Measurements from ENCODE around the gene ANKRD44. TPM values are rescaled to one million over a fixed set of nuclear protein-coding genes. Genes with fewer than 3 reads are reported as not detected.

ANKRD44 gene
- total RNA-seq, 1 donor from 2014 or later = 8.1 TPM

DNA sequence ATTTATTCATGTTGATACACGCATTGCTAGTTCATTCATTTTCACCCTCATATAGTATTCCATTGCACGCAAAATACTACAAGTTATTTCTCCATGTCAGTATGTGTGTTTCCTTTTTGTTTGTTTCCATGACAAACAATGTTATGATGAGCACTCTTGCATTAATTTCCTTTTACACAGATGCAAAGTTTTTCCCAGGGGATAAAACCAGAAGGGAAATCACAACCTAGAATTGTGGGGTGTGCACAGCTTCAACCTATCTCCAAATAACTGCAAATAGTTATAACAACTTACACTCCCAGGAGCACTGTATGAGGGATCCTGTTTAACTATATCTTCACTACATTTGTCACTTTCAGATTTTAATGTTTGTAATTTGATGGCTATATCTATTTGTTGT is 87.1 kb downstream of the ANKRD44 start:
- Mint-ChIP-seq H3K27me3 (ENCODE audit: unreplicated experiment) (no peaks in the 10 kb centered on the region), H3K27ac (ENCODE audit: unreplicated experiment) (no peak overlapping the region), H3K36me3 (ENCODE audit: low read depth, unreplicated experiment) (no peaks in the 10 kb centered on the region), H3K4me1 (ENCODE audit: unreplicated experiment) (no peaks in the 10 kb centered on the region), H3K9me3 (ENCODE audit: unreplicated experiment) (no peaks in the 10 kb centered on the region), H3K4me3 (ENCODE audit: unreplicated experiment) (no peak overlapping the region)
- TF ChIP-seq, protein P1, sequence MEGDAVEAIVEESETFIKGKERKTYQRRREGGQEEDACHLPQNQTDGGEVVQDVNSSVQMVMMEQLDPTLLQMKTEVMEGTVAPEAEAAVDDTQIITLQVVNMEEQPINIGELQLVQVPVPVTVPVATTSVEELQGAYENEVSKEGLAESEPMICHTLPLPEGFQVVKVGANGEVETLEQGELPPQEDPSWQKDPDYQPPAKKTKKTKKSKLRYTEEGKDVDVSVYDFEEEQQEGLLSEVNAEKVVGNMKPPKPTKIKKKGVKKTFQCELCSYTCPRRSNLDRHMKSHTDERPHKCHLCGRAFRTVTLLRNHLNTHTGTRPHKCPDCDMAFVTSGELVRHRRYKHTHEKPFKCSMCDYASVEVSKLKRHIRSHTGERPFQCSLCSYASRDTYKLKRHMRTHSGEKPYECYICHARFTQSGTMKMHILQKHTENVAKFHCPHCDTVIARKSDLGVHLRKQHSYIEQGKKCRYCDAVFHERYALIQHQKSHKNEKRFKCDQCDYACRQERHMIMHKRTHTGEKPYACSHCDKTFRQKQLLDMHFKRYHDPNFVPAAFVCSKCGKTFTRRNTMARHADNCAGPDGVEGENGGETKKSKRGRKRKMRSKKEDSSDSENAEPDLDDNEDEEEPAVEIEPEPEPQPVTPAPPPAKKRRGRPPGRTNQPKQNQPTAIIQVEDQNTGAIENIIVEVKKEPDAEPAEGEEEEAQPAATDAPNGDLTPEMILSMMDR (IDR thresholded peaks at IDR 0.05; ENCODE audit: unreplicated experiment) = no peak
- DNase-seq (ENCODE audit: low spot score) = no peak

DNA sequence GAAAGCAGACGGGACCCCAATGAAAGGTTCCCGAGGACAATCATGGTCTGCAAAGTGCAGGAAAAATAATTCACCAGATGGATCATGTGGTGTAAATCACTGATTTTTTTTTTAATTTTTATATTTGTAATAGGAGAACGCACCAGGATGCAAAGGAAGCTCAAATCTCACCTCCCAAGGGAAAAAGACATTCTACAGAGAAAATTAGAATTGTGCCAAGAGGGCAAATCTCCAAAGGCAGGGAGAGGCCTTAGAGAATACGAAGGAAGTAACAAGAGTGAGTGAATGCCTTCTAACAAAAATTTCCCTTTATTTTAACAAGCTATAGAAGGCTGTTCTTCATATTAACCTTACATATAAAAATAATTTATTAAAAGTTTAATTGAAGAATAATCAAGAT is 90.9 kb downstream of the ANKRD44 start:
- Mint-ChIP-seq H3K27me3 (ENCODE audit: unreplicated experiment) (no peaks in the 10 kb centered on the region), H3K27ac (ENCODE audit: unreplicated experiment) (no peak overlapping the region), H3K36me3 (ENCODE audit: low read depth, unreplicated experiment) (no peaks in the 10 kb centered on the region), H3K4me1 (ENCODE audit: unreplicated experiment) (peaks cover 3% of the 10 kb centered on the region), H3K4me3 (ENCODE audit: unreplicated experiment) (no peak overlapping the region), H3K9me3 (ENCODE audit: unreplicated experiment) (no peaks in the 10 kb centered on the region)
- no peak for DNase-seq (ENCODE audit: low spot score)
- TF ChIP-seq, protein P1 (IDR thresholded peaks at IDR 0.05; ENCODE audit: unreplicated experiment) = no peak

DNA sequence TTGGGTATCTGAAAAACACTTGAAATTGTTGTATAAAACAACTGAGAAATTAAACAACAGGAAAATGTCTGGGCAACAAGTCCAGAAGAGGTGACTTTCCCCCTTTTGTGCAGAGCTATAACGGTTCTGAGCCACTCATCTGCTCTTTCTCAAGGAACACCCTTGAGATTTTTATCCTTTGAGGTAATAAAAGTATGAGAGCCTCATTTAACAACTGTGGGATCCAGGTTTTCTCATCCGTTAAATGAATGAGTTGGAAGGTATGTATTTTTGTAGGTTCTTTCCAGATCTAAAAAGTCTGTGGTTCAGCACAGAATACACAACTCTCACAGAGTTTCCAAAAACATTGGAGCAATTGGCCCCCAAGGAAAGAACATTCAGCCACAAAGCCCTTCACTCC is 93.0 kb downstream of the ANKRD44 start:
- Mint-ChIP-seq H3K9me3 (ENCODE audit: unreplicated experiment) (no peaks in the 10 kb centered on the region), H3K4me3 (ENCODE audit: unreplicated experiment) (no peak overlapping the region), H3K27ac (ENCODE audit: unreplicated experiment) (no peak overlapping the region), H3K4me1 (ENCODE audit: unreplicated experiment) (peaks cover 10% of the 10 kb centered on the region), H3K36me3 (ENCODE audit: low read depth, unreplicated experiment) (no peaks in the 10 kb centered on the region), H3K27me3 (ENCODE audit: unreplicated experiment) (no peaks in the 10 kb centered on the region)
- no peak for DNase-seq (ENCODE audit: low spot score)
- TF ChIP-seq, protein P1 (IDR thresholded peaks at IDR 0.05; ENCODE audit: unreplicated experiment) = no peak

DNA sequence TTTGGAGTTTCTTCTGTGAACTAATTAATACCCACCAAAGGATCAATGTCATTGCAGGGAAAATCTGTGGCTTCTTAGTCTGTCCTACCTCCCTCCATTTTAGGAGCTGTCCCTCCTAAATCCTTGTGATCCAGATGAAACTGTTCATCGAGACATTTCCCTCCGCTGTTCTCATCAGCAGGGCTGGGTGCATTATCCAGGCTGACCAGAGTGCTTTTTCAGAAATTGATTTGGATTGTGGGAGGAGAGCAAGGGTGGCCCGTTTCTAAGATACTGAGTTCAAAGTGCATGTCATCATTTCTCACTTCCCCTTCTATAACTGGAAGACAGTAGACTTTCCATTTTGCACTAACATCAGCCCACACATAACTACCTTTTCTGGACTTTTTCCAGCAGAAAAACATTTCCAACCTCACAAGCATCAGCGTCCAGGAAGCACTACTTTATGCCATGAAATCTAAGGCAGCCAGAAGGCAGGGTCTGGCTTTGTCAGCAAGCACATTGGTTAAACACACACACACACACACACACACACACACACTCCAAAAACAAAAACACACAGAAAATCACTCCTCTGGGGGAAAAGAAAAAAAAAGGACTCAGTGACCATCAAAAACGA is 94.1 kb downstream of the ANKRD44 start:
- Mint-ChIP-seq H3K27ac (ENCODE audit: unreplicated experiment) (no peak overlapping the region), H3K4me3 (ENCODE audit: unreplicated experiment) (no peak overlapping the region), H3K27me3 (ENCODE audit: unreplicated experiment) (no peaks in the 10 kb centered on the region), H3K9me3 (ENCODE audit: unreplicated experiment) (no peaks in the 10 kb centered on the region), H3K36me3 (ENCODE audit: low read depth, unreplicated experiment) (no peaks in the 10 kb centered on the region), H3K4me1 (ENCODE audit: unreplicated experiment) (peaks cover 16% of the 10 kb centered on the region)
- TF ChIP-seq, protein P1 (IDR thresholded peaks at IDR 0.05; ENCODE audit: unreplicated experiment) = no peak
- DNase-seq (ENCODE audit: low spot score) = no peak

DNA sequence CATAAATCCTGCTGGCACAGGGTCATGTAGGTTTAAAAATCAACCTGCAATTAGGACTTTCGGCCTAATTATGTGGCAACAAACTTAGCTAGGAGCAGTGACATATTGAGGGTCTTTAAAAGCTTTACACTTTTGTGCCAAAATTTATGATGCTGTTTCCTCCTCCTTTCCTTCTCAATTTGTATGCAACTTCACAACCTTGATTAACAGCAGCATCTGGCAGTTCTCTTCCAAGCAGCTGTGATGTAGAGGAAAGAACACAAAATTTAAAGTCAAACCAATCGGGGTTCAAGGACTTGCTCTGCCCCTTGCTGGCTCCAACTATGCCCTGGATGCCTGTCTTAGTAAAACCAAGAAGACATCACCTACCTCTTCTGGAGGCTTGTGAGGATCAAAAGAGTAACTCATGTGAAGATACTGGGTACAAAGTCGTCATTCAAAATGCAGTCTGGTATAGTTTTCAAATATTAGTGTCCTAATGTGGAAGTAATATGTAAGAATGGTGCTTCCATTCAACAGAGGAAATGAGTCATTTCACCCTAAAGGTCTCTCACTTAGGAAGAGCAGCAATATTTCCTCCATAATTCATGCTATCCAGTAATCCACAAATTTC is 94.7 kb downstream of the ANKRD44 start:
- Mint-ChIP-seq H3K36me3 (ENCODE audit: low read depth, unreplicated experiment) (no peaks in the 10 kb centered on the region), H3K27ac (ENCODE audit: unreplicated experiment) (no peak overlapping the region), H3K4me3 (ENCODE audit: unreplicated experiment) (no peak overlapping the region), H3K4me1 (ENCODE audit: unreplicated experiment) (peaks cover 21% of the 10 kb centered on the region), H3K27me3 (ENCODE audit: unreplicated experiment) (no peaks in the 10 kb centered on the region), H3K9me3 (ENCODE audit: unreplicated experiment) (no peaks in the 10 kb centered on the region)
- DNase-seq (ENCODE audit: low spot score) = no peak
- TF ChIP-seq, protein P1 (IDR thresholded peaks at IDR 0.05; ENCODE audit: unreplicated experiment) = no peak
